SK-N-SH (cell line): ENCODE measurements around the gene DENND2A. TPM values are rescaled to one million over a fixed set of nuclear protein-coding genes. Genes with fewer than 3 reads are reported as not detected.

Experiments used
- CTCF ChIA-PET: fragments of 300-600, 350-600 bp; formaldehyde crosslinking; extraction: SDS; loops from one replicate; lab custom pipeline; 2021; lab: Yijun Ruan, JAX
- POLR2A ChIA-PET: fragments of 350-600 bp; sonication (Branson Sonifier 250); formaldehyde crosslinking; extraction: SDS; loops from one replicate; lab custom pipeline; 2020; ENCODE audit warnings: antibody characterized with exemption, inconsistent platforms; lab: Yijun Ruan, JAX
- DNase-seq: peaks from one replicate; pipeline ENCODE4 v3.0.0; 2012
- H2AFZ ChIP-seq: fragments of 200-600 bp; sonication (generic); 2 replicates; pipeline ENCODE4 v1.8.1; 2016; ENCODE audit warnings: antibody characterized with exemption, mild to moderate bottlenecking, low read depth
- H3F3A ChIP-seq: fragments of 200-600 bp; sonication (generic); replicated peaks from 2 replicates; pipeline ENCODE3; 2016; ENCODE audit warnings: antibody characterized with exemption, mild to moderate bottlenecking; ENCODE audit not compliant: insufficient read depth
- H3K27ac ChIP-seq, 2 experiments: fragments of 200-500 bp in 1 of 2; fragments of 200-600 bp in 1 of 2; sonication (Bioruptor generic) in 1 of 2; sonication (generic), shearing (Covaris generic) in 1 of 2; 2 replicates each; pipeline versions ENCODE4 v1.5.1 to v1.6.1; 2014 to 2016; ENCODE audit warnings: low read depth in 2 of 2, inconsistent platforms in 1 of 2, low read length in 1 of 2, mild to moderate bottlenecking in 1 of 2, mixed read lengths in 1 of 2
- H3K27me3 ChIP-seq: fragments of 200-600 bp; sonication (generic), shearing (Covaris generic); 2 replicates; pipeline ENCODE4 v1.6.1; 2016; ENCODE audit warnings: mixed run types; ENCODE audit not compliant: insufficient read depth
- H3K36me3 ChIP-seq, 2 experiments: fragments of 200-500 bp in 1 of 2; fragments of 200-600 bp in 1 of 2; sonication (Bioruptor generic) in 1 of 2; sonication (generic) in 1 of 2; replicated peaks in 1 of 2; 2 replicates each; pipeline versions ENCODE3 to v1.5.1; 2014 to 2016; ENCODE audit warnings: low read length in 1 of 2, mild to moderate bottlenecking in 1 of 2; ENCODE audit not compliant: insufficient read depth in 2 of 2, control insufficient read depth in 1 of 2
- H3K4me1 ChIP-seq, 2 experiments: fragments of 200-500 bp in 1 of 2; fragments of 200-600 bp in 1 of 2; sonication (Bioruptor generic) in 1 of 2; sonication (generic), shearing (Covaris generic) in 1 of 2; 2 replicates each; pipeline versions ENCODE4 v1.5.1 to v1.6.1; 2014 to 2016; ENCODE audit warnings: low read depth in 1 of 2, low read length in 1 of 2, mixed run types in 1 of 2; ENCODE audit not compliant: insufficient read depth in 2 of 2, control insufficient read depth in 1 of 2
- H3K4me2 ChIP-seq: fragments of 200-600 bp; sonication (generic), shearing (Covaris generic); 2 replicates; pipeline ENCODE4 v1.6.1; 2017; ENCODE audit warnings: mixed run types
- H3K4me3 ChIP-seq, 2 experiments: fragments of 200-500 bp in 1 of 2; fragments of 200-600 bp in 1 of 2; sonication (Bioruptor generic) in 1 of 2; sonication (generic), shearing (Covaris generic) in 1 of 2; 2 replicates each; pipeline versions ENCODE4 v1.5.1 to v1.8.1; 2014 to 2016; ENCODE audit warnings: low read depth in 2 of 2, inconsistent platforms in 1 of 2, low read length in 1 of 2, mild to moderate bottlenecking in 1 of 2, mixed read lengths in 1 of 2, moderate library complexity in 1 of 2
- H3K79me2 ChIP-seq: fragments of 200-600 bp; sonication (generic); 2 replicates; pipeline ENCODE4 v1.8.1; 2017; ENCODE audit warnings: mild to moderate bottlenecking; ENCODE audit not compliant: insufficient read depth
- H3K9ac ChIP-seq: fragments of 200-600 bp; sonication (generic); 2 replicates; pipeline ENCODE4 v1.6.1; 2017; ENCODE audit warnings: mixed run types
- H3K9me2 ChIP-seq: fragments of 200-600 bp; sonication (generic); 2 replicates; pipeline ENCODE4 v1.6.1; 2017; ENCODE audit warnings: mixed run types
- H3K9me3 ChIP-seq: fragments of 200-600 bp; sonication (generic); 2 replicates; pipeline ENCODE4 v1.6.1; 2017; ENCODE audit warnings: mixed run types, mild to moderate bottlenecking, moderate library complexity
- H4K20me1 ChIP-seq: fragments of 200-600 bp; sonication (generic); 2 replicates; pipeline ENCODE4 v1.6.1; 2017; ENCODE audit warnings: mild to moderate bottlenecking, mixed run types; ENCODE audit not compliant: insufficient read depth
- CHD2 ChIP-seq: fragments of 150-350 bp; IDR thresholded peaks from 2 replicates; pipeline ENCODE4 v1.6.1; 2018; ENCODE audit warnings: low read length; ENCODE audit not compliant: partially characterized antibody
- ELF1 ChIP-seq: IDR thresholded peaks from 2 replicates; pipeline ENCODE4 v1.4.0; 2012
- EZH2phosphoT487 ChIP-seq: fragments of 200-600 bp; sonication (generic); IDR thresholded peaks from 2 replicates; pipeline ENCODE4 v1.6.1; 2017; ENCODE audit warnings: low read depth, mixed run types, mild to moderate bottlenecking, antibody characterized with exemption, moderate library complexity, borderline replicate concordance
- FOSL2 ChIP-seq: IDR thresholded peaks from 2 replicates; pipeline ENCODE4 v1.4.0; 2012; ENCODE audit warnings: low read depth, mild to moderate bottlenecking, moderate library complexity, borderline replicate concordance
- FOXJ3 ChIP-seq: sonication (generic); formaldehyde crosslinking; IDR thresholded peaks from 2 replicates; pipeline ENCODE4 v1.5.1; 2020; ENCODE audit warnings: mild to moderate bottlenecking, missing genetic modification reagents
- GABPA ChIP-seq: IDR thresholded peaks from 2 replicates; pipeline ENCODE4 v1.4.0; 2012; ENCODE audit warnings: low read depth, mild to moderate bottlenecking
- GATA2 ChIP-seq: sonication (generic); formaldehyde crosslinking; IDR thresholded peaks from 2 replicates; pipeline ENCODE4 v1.5.0; 2020; ENCODE audit warnings: mild to moderate bottlenecking, missing genetic modification reagents
- JUND ChIP-seq: IDR thresholded peaks from 2 replicates; pipeline ENCODE4 v1.4.0; 2012
- NFIC ChIP-seq: IDR thresholded peaks from 2 replicates; pipeline ENCODE4 v1.4.0; 2012; ENCODE audit warnings: borderline replicate concordance
- NRF1 ChIP-seq: IDR thresholded peaks from 2 replicates; pipeline ENCODE4 v1.6.1; 2012; ENCODE audit warnings: low read depth, mild to moderate bottlenecking, low read length
- PBX3 ChIP-seq: IDR thresholded peaks from 2 replicates; pipeline ENCODE4; 2012
- RFX5 ChIP-seq: IDR thresholded peaks from 2 replicates; pipeline ENCODE4 v1.6.1; 2012; ENCODE audit warnings: mild to moderate bottlenecking, improper control_type of control experiment, low read length
- RXRA ChIP-seq: IDR thresholded peaks from 2 replicates; pipeline ENCODE4 v1.4.0; 2012; ENCODE audit warnings: low read depth, mild to moderate bottlenecking, borderline replicate concordance
- SIN3A ChIP-seq: IDR thresholded peaks from 2 replicates; pipeline ENCODE4 v1.6.1; 2012; ENCODE audit warnings: low read depth, mild to moderate bottlenecking, low read length, moderate library complexity, borderline replicate concordance
- SMC3 ChIP-seq: IDR thresholded peaks from 2 replicates; pipeline ENCODE4 v1.6.1; 2012; ENCODE audit warnings: low read depth, low read length, improper control_type of control experiment
- TCF12 ChIP-seq: IDR thresholded peaks from 2 replicates; pipeline ENCODE4 v1.4.0; 2012
- YY1 ChIP-seq: IDR thresholded peaks from 2 replicates; pipeline ENCODE4 v1.4.0; 2012; ENCODE audit warnings: low read depth, mild to moderate bottlenecking
- WGBS: methylation state at CpG from one replicate; pipeline ENCODE4 v1.1.6; 2017; ENCODE audit warnings: low lambda C conversion rate; 5-methylcytosine and 5-hydroxymethylcytosine counted together
- polyA plus RNA-seq, 3 experiments: library from polyadenylated mRNA; depleted of rRNA; stranded (reverse); fragments of >200 nt; gene quantifications; 2 replicates each; pipeline ENCODE4 v1.2.3, GENCODE V29; 2012
- TF ChIP-seq, protein P1 (sequence below): IDR thresholded peaks from 2 replicates; pipeline ENCODE4 v1.6.1; 2012; ENCODE audit warnings: mild to moderate bottlenecking, low read depth, low read length, moderate library complexity

Gene DENND2A
- polyA plus RNA-seq, 1 of the 3 experiments (the other 2 are of a cell fraction), result 3.5 TPM

DNA sequence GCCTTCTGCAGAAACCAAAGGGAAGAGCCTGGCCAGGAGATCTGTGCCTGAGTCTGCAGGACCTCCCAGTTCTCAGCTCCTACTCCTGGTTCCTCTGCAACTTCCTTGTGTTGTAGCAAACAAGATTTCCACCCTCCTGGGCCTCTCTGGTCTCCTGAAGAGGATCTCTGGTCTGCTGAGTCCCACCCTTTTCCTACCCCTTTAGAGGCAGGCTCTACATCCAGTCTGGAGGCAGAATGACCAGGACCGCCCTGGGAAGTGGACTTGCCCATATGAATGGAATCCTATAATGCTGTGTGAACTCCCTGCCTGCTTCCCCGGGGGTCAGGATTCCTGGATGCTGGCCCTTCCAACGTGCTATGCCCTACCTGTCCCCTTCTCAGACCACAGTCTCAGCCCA is 3.2 kb downstream of the DENND2A start (continued):
- TF ChIP-seq NFIC, result no peak

DNA sequence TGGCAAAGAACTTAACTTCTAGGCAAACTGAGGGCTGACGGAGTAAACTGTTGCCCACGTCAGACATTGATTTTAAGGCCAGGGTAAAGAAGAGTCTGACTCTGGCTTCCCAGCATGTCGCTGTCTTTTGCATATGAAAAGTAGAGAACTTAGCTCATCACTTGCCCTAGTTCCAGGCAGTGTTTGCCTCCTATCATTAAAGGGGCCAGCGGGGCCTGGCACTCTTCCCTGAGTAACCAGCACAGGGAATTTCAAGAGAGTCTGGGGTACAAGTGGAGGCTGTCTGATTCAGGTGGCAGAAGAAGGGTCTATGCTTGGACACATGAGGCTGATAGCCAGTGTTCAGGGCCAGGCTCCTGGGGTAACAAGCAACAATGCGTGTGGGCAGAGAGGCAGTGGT is 4.8 kb downstream of the DENND2A start:
- no peak overlapping the region for H3K4me2 ChIP-seq
- H3K27ac ChIP-seq, result no peak overlapping the region
- no peaks in the 10 kb centered on the region for H3K9me3 ChIP-seq
- H4K20me1 ChIP-seq, result no peaks in the 10 kb centered on the region
- no peak for DNase-seq
- no peaks in the 10 kb centered on the region for H3K27me3 ChIP-seq
- peaks cover 0 to 18% of the 10 kb centered on the region in 2 experiments; a peak in 1 of 4 replicates for H3K4me1 ChIP-seq
- H3K4me3 ChIP-seq, result no peak overlapping the region
- no peaks in the 10 kb centered on the region for H3F3A ChIP-seq
- no peaks in the 10 kb centered on the region for H3K36me3 ChIP-seq
- H3K9ac ChIP-seq, result no peak overlapping the region
- H2AFZ ChIP-seq, result no peak overlapping the region
- H3K9me2 ChIP-seq, result no peaks in the 10 kb centered on the region
- H3K79me2 ChIP-seq, result no peaks in the 10 kb centered on the region; the same call in 1 of the 2 replicates
- ChIA-PET CTCF (interaction anchor here (0.9 to 20.3 kb wide), 6 partner anchors 9 to 119 kb away, joined by 3 to 433 read pairs (median 5); no protein-coding TSS in a partner anchor), POLR2A (no interaction called here)
- 91% methylated on average over 5 of the region's 5 CpGs for WGBS
- no peak for TF ChIP-seq PBX3
- TF ChIP-seq FOXJ3 (CRISPR knock-in tag), result no peak
- no peak for TF ChIP-seq TCF12
- TF ChIP-seq SMC3, result no peak
- no peak for TF ChIP-seq NRF1
- no peak for TF ChIP-seq ELF1
- TF ChIP-seq YY1, result no peak
- no peak for TF ChIP-seq EZH2phosphoT487
- TF ChIP-seq GABPA, result no peak
- no peak for TF ChIP-seq RFX5
- TF ChIP-seq, protein P1, sequence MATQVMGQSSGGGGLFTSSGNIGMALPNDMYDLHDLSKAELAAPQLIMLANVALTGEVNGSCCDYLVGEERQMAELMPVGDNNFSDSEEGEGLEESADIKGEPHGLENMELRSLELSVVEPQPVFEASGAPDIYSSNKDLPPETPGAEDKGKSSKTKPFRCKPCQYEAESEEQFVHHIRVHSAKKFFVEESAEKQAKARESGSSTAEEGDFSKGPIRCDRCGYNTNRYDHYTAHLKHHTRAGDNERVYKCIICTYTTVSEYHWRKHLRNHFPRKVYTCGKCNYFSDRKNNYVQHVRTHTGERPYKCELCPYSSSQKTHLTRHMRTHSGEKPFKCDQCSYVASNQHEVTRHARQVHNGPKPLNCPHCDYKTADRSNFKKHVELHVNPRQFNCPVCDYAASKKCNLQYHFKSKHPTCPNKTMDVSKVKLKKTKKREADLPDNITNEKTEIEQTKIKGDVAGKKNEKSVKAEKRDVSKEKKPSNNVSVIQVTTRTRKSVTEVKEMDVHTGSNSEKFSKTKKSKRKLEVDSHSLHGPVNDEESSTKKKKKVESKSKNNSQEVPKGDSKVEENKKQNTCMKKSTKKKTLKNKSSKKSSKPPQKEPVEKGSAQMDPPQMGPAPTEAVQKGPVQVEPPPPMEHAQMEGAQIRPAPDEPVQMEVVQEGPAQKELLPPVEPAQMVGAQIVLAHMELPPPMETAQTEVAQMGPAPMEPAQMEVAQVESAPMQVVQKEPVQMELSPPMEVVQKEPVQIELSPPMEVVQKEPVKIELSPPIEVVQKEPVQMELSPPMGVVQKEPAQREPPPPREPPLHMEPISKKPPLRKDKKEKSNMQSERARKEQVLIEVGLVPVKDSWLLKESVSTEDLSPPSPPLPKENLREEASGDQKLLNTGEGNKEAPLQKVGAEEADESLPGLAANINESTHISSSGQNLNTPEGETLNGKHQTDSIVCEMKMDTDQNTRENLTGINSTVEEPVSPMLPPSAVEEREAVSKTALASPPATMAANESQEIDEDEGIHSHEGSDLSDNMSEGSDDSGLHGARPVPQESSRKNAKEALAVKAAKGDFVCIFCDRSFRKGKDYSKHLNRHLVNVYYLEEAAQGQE, result no peak
- TF ChIP-seq CHD2, result no peak

DNA sequence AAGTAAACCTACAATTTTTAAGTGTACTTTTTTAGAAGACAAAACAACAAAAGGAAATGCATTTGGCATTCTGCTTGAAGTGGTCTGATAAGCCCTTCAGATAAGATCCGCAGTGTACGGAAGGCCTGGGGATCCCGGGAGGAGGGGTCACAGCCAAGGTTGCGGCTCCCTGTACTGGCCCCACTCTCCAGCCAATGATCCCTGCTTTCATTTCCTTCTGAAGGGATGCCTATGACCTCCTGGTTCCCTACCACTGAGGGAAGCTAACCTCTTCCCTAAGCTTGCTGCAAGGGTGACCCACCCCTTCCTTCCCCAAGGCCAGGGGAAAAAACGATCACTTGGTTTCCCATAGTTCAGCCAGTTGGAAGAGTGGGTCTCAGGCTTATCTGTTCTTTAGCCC is 5.3 kb downstream of the DENND2A start:
- ChIA-PET POLR2A (no interaction called here), CTCF (interaction anchor here (0.9 to 20.3 kb wide), 6 partner anchors 10 to 118 kb away, joined by 3 to 433 read pairs (median 5); no protein-coding TSS in a partner anchor)
- Histone ChIP-seq H3K4me3 (no peak overlapping the region), H3K9me2 (no peaks in the 10 kb centered on the region), H3F3A (no peaks in the 10 kb centered on the region), H3K27ac (no peak overlapping the region), H2AFZ (no peak overlapping the region), H3K9ac (no peak overlapping the region), H4K20me1 (no peaks in the 10 kb centered on the region), H3K4me2 (no peak overlapping the region), H3K36me3 (no peaks in the 10 kb centered on the region), H3K27me3 (no peaks in the 10 kb centered on the region), H3K79me2 (no peaks in the 10 kb centered on the region; the same call in 1 of the 2 replicates), H3K4me1 (peaks cover 0 to 18% of the 10 kb centered on the region in 2 experiments; a peak in 1 of 4 replicates), H3K9me3 (no peaks in the 10 kb centered on the region)
- WGBS, result 71% methylated on average over 5 of the region's 5 CpGs
- TF ChIP-seq GATA2 (CRISPR knock-in tag), result peak; percentile 71
- TF ChIP-seq RXRA, result no peak
- TF ChIP-seq JUND, result no peak
- no peak for TF ChIP-seq FOSL2
- TF ChIP-seq SIN3A, result no peak
- peak; percentile 84 for DNase-seq
